HEK293 (cell line): ENCODE data around the gene GIPC1.

ENCODE experiments used
- CTCF ChIP-seq: fragments of 450-650 bp; formaldehyde crosslinking; IDR thresholded peaks from 2 replicates; pipeline ENCODE4 v1.5.1; 2016; ENCODE audit warnings: missing biosample characterization, missing genetic modification characterization
- HOXA7 ChIP-seq: sonication (generic); formaldehyde crosslinking; IDR thresholded peaks from 2 replicates; pipeline ENCODE4 v1.8.1; 2022; ENCODE audit warnings: missing genetic modification reagents, borderline replicate concordance
- REST ChIP-seq: fragments of 450-650 bp; formaldehyde crosslinking; IDR thresholded peaks from 2 replicates; pipeline ENCODE4 v1.5.1; 2016; ENCODE audit warnings: missing biosample characterization, missing genetic modification characterization
- TRIM28 ChIP-seq: IDR thresholded peaks from 2 replicates; pipeline ENCODE4 v1.6.1; 2011; ENCODE audit warnings: low read length, control low read depth, borderline replicate concordance
- YY1 ChIP-seq: fragments of 450-650 bp; formaldehyde crosslinking; IDR thresholded peaks from 2 replicates; pipeline ENCODE4 v1.5.1; 2018; ENCODE audit warnings: missing biosample characterization, missing genetic modification characterization
- ZBTB10 ChIP-seq: fragments of 450-650 bp; formaldehyde crosslinking; IDR thresholded peaks from 2 replicates; pipeline ENCODE4 v1.5.1; 2016; ENCODE audit warnings: missing biosample characterization, missing genetic modification characterization
- ZBTB49 ChIP-seq: fragments of 450-650 bp; formaldehyde crosslinking; IDR thresholded peaks from 2 replicates; pipeline ENCODE4 v1.5.1; 2016; ENCODE audit warnings: missing biosample characterization, missing genetic modification characterization, low read depth
- ZNF23 ChIP-seq: fragments of 450-650 bp; formaldehyde crosslinking; IDR thresholded peaks from 2 replicates; pipeline ENCODE4 v1.5.1; 2016; ENCODE audit warnings: missing biosample characterization, missing genetic modification characterization, borderline replicate concordance
- ZNF24 ChIP-seq: fragments of 450-650 bp; formaldehyde crosslinking; IDR thresholded peaks from 2 replicates; pipeline ENCODE4 v1.5.1; 2016; ENCODE audit warnings: missing biosample characterization, missing genetic modification characterization
- ZNF274 ChIP-seq, 2 experiments: fragments of 200-500 bp in 1 of 2; fragments of 450-650 bp in 1 of 2; sonication (Bioruptor generic) in 1 of 2; formaldehyde crosslinking in 1 of 2; IDR thresholded peaks; 2 replicates each; pipeline versions ENCODE4 v1.5.1 to v1.6.1; 2014 to 2016; ENCODE audit warnings: borderline replicate concordance in 1 of 2, inconsistent platforms in 1 of 2, low read length in 1 of 2, missing biosample characterization in 1 of 2, missing genetic modification characterization in 1 of 2
- ZNF416 ChIP-seq: fragments of 450-650 bp; formaldehyde crosslinking; IDR thresholded peaks from 2 replicates; pipeline ENCODE4 v1.5.1; 2016; ENCODE audit warnings: missing biosample characterization, missing genetic modification characterization
- ZNF549 ChIP-seq: fragments of 450-650 bp; IDR thresholded peaks from 2 replicates; pipeline ENCODE4 v1.5.1; 2018; ENCODE audit warnings: missing biosample characterization, missing genetic modification characterization, mild to moderate bottlenecking, inconsistent platforms, moderate library complexity
- ZNF629 ChIP-seq: fragments of 450-650 bp; formaldehyde crosslinking; IDR thresholded peaks from 2 replicates; pipeline ENCODE4 v1.5.1; 2017; ENCODE audit warnings: missing biosample characterization, missing genetic modification characterization
- ZNF785 ChIP-seq: fragments of 450-650 bp; formaldehyde crosslinking; IDR thresholded peaks from 2 replicates; pipeline ENCODE4 v1.5.1; 2016; ENCODE audit warnings: missing biosample characterization, missing genetic modification characterization

GRCh38 chr19:14467391-14467790 is 28.5 kb downstream of the GIPC1 start:
- TF ChIP-seq YY1 (tag by site-specific recombination) (no peak), CTCF (tag by site-specific recombination) (no peak), ZNF23 (tag by site-specific recombination) (no peak), ZBTB49 (tag by site-specific recombination) (no peak), ZNF549 (tag by site-specific recombination) (no peak), REST (no peak), ZNF416 (tag by site-specific recombination) (no peak), ZBTB10 (no peak), ZNF785 (no peak), ZNF24 (no peak), HOXA7 (CRISPR knock-in tag) (no peak), ZNF629 (tag by site-specific recombination) (no peak), ZNF274 (IDR thresholded peaks at IDR 0.05; ENCODE audit: low read length) (no peak), ZNF274 (tag by site-specific recombination; IDR thresholded peaks at IDR 0.05; ENCODE audit: borderline replicate concordance) (no peak), TRIM28 (no peak)
